Panc1 (cell line): ENCODE results near the gene HCN4. TPM values are rescaled to one million over a fixed set of nuclear protein-coding genes. Genes with fewer than 3 reads are reported as not detected.
"Not testable (repeated sequence)": the region's sequence is repeated elsewhere in the genome, so short reads cannot be mapped to it uniquely, and the experiment has no call there.

Source experiments
- ATAC-seq: fragments of 200-7000 bp; cut with Tn5 transposase; 2 replicates; pipeline ENCODE4 v1.9.1; 2020; ENCODE audit warnings: mild to moderate bottlenecking, moderate library complexity
- BruUV-seq: library from RNA; stranded (reverse); fragments of 400-500 nt; replicated peaks from 2 replicates; lab custom pipeline; 2021; lab: Mats Ljungman, UMichigan
- CTCF ChIA-PET: fragments of 300-600 bp; sonication (Branson Sonifier 250); formaldehyde crosslinking; loops from one replicate; lab custom pipeline; 2022; ENCODE audit warnings: antibody characterized with exemption; lab: Charles Lee
- POLR2A ChIA-PET: fragments of 300-600 bp; sonication (Branson Sonifier 250); formaldehyde crosslinking; loops from one replicate; lab custom pipeline; 2022; ENCODE audit warnings: antibody characterized with exemption; lab: Charles Lee
- DNase-seq: peaks from one replicate; pipeline ENCODE4 v3.0.0-alpha.2; 2010; ENCODE audit warnings: low read depth, low spot score
- H3K27ac ChIP-seq: 2 replicates; pipeline ENCODE4 v1.5.1; 2011; ENCODE audit warnings: mild to moderate bottlenecking, low read length, inconsistent platforms
- H3K27me3 ChIP-seq: fragments of 200-500 bp; sonication (Bioruptor generic); 2 replicates; pipeline ENCODE4 v1.6.0; 2014; ENCODE audit warnings: low read length, inconsistent platforms; ENCODE audit not compliant: control insufficient read depth, insufficient read depth
- H3K36me3 ChIP-seq: fragments of 200-500 bp; sonication (Bioruptor generic); 2 replicates; pipeline ENCODE4 v1.5.1; 2014; ENCODE audit warnings: inconsistent platforms, mild to moderate bottlenecking, low read length, moderate library complexity; ENCODE audit not compliant: control insufficient read depth, insufficient read depth
- H3K4me1 ChIP-seq: 2 replicates; pipeline ENCODE4 v1.5.1; 2011; ENCODE audit warnings: inconsistent platforms, mild to moderate bottlenecking, low read length, moderate library complexity; ENCODE audit not compliant: control insufficient read depth, insufficient read depth
- H3K4me3 ChIP-seq, 2 experiments: 2 replicates each; pipeline ENCODE4 v1.5.1; 2011 to 2012; ENCODE audit warnings: low read depth in 2 of 2, low read length in 2 of 2, mild to moderate bottlenecking in 2 of 2, inconsistent platforms in 1 of 2, moderate library complexity in 1 of 2
- H3K9me3 ChIP-seq: fragments of 200-500 bp; sonication (Bioruptor generic); 2 replicates; pipeline ENCODE4 v1.5.1; 2014; ENCODE audit warnings: low read depth, mild to moderate bottlenecking, inconsistent platforms, low read length, moderate library complexity; ENCODE audit not compliant: control insufficient read depth, insufficient read depth
- POLR2AphosphoS5 ChIP-seq: IDR thresholded peaks from 2 replicates; pipeline ENCODE4 v1.6.1; 2012; ENCODE audit warnings: mild to moderate bottlenecking, low read depth, low read length, moderate library complexity
- SIN3A ChIP-seq: IDR thresholded peaks from 2 replicates; pipeline ENCODE4 v1.6.1; 2012; ENCODE audit warnings: low read depth, mild to moderate bottlenecking, low read length, moderate library complexity, borderline replicate concordance; ENCODE audit not compliant: insufficient read depth
- TCF7L2 ChIP-seq: IDR thresholded peaks from 2 replicates; pipeline ENCODE4 v1.6.1; 2011; ENCODE audit warnings: mild to moderate bottlenecking, low read depth, low read length, inconsistent platforms
- in situ Hi-C: cut with HindIII; loops from 2 replicates; pipeline ENCODE4 v1.10.0; 2016; ENCODE audit warnings: low sequenced_read_pairs, low pct_unique_long_range_greater_than_20kb
- intact Hi-C: fragments of 100-400 bp; cut with micrococcal nuclease; formaldehyde crosslinking; loops from one replicate; pipeline ENCODE4 v1.10.0; 2022; ENCODE audit not compliant: unreplicated experiment
- total RNA-seq: library from RNA; stranded (reverse); gene quantifications from one replicate; pipeline ENCODE4 v1.2.1, GENCODE V29; 2021; ENCODE audit not compliant: unreplicated experiment
- TF ChIP-seq, protein P1 (sequence below), 2 experiments: IDR thresholded peaks; 2 replicates each; pipeline ENCODE4 v1.6.1; 2011 to 2012; ENCODE audit warnings: low read depth in 2 of 2, control low read depth in 1 of 2, low read length in 1 of 2, mild to moderate bottlenecking in 1 of 2, moderate library complexity in 1 of 2; ENCODE audit not compliant: insufficient read depth in 1 of 2
- TF ChIP-seq, protein P2 (sequence below): fragments of 450-650 bp; IDR thresholded peaks from 2 replicates; pipeline ENCODE4 v1.5.1; 2017; ENCODE audit warnings: mild to moderate bottlenecking

Gene HCN4
- total RNA-seq, 1 experiment from 2014 or later, result 0.15 TPM

DNA sequence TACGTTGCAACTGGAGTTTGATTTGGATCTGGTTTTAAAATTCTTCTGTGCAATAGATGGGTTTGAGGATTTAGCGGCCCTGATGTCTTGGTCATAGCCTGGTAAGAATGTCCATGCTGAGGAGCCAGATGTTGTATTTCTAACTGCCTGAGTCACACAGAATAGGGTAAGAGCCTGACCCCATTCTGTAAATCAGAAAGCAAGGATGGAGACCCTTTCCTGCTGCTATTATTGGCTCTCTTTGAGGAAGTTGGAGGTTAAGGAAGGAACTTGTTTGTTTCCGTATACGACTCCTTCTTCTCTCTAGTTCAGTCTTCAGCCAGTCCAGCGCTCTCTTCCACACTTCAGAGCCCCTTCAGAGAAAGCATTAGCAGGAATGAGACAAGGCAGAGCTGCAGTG lies 65.1 kb downstream of the HCN4 start:
- TF ChIP-seq POLR2AphosphoS5 (no peak), SIN3A (no peak), TCF7L2 (no peak)
- TF ChIP-seq, protein P1, sequence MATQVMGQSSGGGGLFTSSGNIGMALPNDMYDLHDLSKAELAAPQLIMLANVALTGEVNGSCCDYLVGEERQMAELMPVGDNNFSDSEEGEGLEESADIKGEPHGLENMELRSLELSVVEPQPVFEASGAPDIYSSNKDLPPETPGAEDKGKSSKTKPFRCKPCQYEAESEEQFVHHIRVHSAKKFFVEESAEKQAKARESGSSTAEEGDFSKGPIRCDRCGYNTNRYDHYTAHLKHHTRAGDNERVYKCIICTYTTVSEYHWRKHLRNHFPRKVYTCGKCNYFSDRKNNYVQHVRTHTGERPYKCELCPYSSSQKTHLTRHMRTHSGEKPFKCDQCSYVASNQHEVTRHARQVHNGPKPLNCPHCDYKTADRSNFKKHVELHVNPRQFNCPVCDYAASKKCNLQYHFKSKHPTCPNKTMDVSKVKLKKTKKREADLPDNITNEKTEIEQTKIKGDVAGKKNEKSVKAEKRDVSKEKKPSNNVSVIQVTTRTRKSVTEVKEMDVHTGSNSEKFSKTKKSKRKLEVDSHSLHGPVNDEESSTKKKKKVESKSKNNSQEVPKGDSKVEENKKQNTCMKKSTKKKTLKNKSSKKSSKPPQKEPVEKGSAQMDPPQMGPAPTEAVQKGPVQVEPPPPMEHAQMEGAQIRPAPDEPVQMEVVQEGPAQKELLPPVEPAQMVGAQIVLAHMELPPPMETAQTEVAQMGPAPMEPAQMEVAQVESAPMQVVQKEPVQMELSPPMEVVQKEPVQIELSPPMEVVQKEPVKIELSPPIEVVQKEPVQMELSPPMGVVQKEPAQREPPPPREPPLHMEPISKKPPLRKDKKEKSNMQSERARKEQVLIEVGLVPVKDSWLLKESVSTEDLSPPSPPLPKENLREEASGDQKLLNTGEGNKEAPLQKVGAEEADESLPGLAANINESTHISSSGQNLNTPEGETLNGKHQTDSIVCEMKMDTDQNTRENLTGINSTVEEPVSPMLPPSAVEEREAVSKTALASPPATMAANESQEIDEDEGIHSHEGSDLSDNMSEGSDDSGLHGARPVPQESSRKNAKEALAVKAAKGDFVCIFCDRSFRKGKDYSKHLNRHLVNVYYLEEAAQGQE (IDR thresholded peaks at IDR 0.05; ENCODE audit: insufficient read depth in 1 of 2, low read depth in 2 of 2, low read length in 1 of 2), result no peak
- TF ChIP-seq, protein P2, sequence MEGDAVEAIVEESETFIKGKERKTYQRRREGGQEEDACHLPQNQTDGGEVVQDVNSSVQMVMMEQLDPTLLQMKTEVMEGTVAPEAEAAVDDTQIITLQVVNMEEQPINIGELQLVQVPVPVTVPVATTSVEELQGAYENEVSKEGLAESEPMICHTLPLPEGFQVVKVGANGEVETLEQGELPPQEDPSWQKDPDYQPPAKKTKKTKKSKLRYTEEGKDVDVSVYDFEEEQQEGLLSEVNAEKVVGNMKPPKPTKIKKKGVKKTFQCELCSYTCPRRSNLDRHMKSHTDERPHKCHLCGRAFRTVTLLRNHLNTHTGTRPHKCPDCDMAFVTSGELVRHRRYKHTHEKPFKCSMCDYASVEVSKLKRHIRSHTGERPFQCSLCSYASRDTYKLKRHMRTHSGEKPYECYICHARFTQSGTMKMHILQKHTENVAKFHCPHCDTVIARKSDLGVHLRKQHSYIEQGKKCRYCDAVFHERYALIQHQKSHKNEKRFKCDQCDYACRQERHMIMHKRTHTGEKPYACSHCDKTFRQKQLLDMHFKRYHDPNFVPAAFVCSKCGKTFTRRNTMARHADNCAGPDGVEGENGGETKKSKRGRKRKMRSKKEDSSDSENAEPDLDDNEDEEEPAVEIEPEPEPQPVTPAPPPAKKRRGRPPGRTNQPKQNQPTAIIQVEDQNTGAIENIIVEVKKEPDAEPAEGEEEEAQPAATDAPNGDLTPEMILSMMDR, result no peak
- intact Hi-C loops (loop anchor here (5.0 to 10.0 kb wide), 2 partner anchors 334 to 401 kb away; no protein-coding TSS in a partner anchor), in situ Hi-C loops (no loop called here)
- no TSS peak for BruUV-seq
- ChIA-PET POLR2A (no interaction called here), CTCF (no interaction called here)
- no peak overlapping the region for H3K4me3 ChIP-seq
- no peaks in the 10 kb centered on the region for H3K36me3 ChIP-seq
- ATAC-seq (no peak), DNase-seq (no peak)
- H3K9me3 ChIP-seq, result no peaks in the 10 kb centered on the region
- no peaks in the 10 kb centered on the region for H3K4me1 ChIP-seq
- no peak overlapping the region for H3K27ac ChIP-seq
- H3K27me3 ChIP-seq, result no peaks in the 10 kb centered on the region

- H3K27ac ChIP-seq, BruUV-seq, POLR2A ChIA-PET, ATAC-seq, CTCF ChIA-PET, H3K4me3 ChIP-seq, in situ Hi-C loops, DNase-seq, H3K9me3 ChIP-seq, H3K36me3 ChIP-seq, H3K27me3 ChIP-seq, H3K4me1 ChIP-seq: not testable (repeated sequence)
- intact Hi-C loops, result loop anchor here (5.0 to 10.0 kb wide), 2 partner anchors 337 to 405 kb away; no protein-coding TSS in a partner anchor
Measured at GRCh38 chr15:73300286-73300685, 68.5 kb downstream of the HCN4 start.

GRCh38 chr15:73298522-73299245 lies 70.1 kb downstream of the HCN4 start:
- H3K4me1 ChIP-seq, result no peaks in the 10 kb centered on the region
- intact Hi-C loops (no loop called here), in situ Hi-C loops (no loop called here)
- no peak overlapping the region for H3K27ac ChIP-seq
- ATAC-seq, result no peak
- no TSS peak for BruUV-seq
- H3K4me3 ChIP-seq, result no peak overlapping the region
- no peak for DNase-seq
- POLR2A ChIA-PET, result no interaction called here
- CTCF ChIA-PET, result interaction anchor here (0.6 to 0.7 kb wide), 2 partner anchors 13 to 629 kb away, joined by 4 to 13 read pairs; no protein-coding TSS in a partner anchor
- TF ChIP-seq POLR2AphosphoS5, result no peak
- TF ChIP-seq SIN3A, result no peak
- TF ChIP-seq TCF7L2, result no peak
- TF ChIP-seq, protein P1 (IDR thresholded peaks at IDR 0.05; ENCODE audit: insufficient read depth in 1 of 2, low read depth in 2 of 2, low read length in 1 of 2), result no peak
- TF ChIP-seq, protein P2, result no peak
- H3K9me3 ChIP-seq, result no peaks in the 10 kb centered on the region
- no peaks in the 10 kb centered on the region for H3K36me3 ChIP-seq
- no peaks in the 10 kb centered on the region for H3K27me3 ChIP-seq
